ENCODE results near the gene TFR2. TPM values are rescaled to one million over a fixed set of nuclear protein-coding genes. Genes with fewer than 3 reads are reported as not detected.

TFR2 gene
- total and polyA plus RNA-seq, 9 of the 15 experiments (the other 6 are each of a cell fraction or from before 2014, with no cell fraction given) = 3.8 to 123 (median 51.1) TPM

DNA sequence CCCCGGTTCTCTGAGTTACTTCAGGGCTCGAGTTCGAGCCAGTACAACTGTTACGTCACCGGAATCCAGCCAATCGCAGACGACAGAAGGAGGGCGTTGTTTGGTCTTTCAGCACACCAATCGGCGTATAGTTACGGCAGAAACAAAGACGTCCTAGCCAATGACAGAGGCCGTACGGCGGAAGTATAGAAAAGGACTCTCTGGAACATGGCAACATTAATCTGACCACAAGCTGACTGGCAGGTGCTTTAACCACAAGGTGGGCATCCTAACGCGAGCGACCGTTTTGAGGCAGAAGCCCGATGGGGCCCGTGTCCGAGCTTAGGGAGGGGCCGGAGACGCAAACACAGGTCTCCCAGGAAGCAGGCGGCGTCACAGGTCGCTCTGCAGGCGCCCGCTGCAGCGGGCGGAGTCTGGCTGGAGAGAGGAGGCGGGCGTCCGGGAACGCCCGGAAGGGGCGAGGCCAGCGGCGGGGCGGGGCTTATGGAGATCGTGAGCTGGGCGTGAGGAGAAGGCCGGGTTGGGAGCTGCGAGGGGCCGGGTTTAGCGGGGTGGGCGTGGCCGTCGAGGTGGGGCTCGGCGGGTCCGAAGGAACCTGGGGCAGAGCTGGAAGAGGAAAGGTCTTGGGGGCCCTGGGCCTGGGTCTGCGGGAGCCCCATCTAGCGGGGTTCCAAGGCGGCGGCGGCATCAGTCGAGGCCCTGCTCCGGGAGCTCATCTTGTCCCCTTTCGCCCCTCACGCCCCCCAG is 29.2 kb downstream of the TFR2 start, which contains the start of gene MOSPD3 (continued):
- TF ChIP-seq, protein P1, sequence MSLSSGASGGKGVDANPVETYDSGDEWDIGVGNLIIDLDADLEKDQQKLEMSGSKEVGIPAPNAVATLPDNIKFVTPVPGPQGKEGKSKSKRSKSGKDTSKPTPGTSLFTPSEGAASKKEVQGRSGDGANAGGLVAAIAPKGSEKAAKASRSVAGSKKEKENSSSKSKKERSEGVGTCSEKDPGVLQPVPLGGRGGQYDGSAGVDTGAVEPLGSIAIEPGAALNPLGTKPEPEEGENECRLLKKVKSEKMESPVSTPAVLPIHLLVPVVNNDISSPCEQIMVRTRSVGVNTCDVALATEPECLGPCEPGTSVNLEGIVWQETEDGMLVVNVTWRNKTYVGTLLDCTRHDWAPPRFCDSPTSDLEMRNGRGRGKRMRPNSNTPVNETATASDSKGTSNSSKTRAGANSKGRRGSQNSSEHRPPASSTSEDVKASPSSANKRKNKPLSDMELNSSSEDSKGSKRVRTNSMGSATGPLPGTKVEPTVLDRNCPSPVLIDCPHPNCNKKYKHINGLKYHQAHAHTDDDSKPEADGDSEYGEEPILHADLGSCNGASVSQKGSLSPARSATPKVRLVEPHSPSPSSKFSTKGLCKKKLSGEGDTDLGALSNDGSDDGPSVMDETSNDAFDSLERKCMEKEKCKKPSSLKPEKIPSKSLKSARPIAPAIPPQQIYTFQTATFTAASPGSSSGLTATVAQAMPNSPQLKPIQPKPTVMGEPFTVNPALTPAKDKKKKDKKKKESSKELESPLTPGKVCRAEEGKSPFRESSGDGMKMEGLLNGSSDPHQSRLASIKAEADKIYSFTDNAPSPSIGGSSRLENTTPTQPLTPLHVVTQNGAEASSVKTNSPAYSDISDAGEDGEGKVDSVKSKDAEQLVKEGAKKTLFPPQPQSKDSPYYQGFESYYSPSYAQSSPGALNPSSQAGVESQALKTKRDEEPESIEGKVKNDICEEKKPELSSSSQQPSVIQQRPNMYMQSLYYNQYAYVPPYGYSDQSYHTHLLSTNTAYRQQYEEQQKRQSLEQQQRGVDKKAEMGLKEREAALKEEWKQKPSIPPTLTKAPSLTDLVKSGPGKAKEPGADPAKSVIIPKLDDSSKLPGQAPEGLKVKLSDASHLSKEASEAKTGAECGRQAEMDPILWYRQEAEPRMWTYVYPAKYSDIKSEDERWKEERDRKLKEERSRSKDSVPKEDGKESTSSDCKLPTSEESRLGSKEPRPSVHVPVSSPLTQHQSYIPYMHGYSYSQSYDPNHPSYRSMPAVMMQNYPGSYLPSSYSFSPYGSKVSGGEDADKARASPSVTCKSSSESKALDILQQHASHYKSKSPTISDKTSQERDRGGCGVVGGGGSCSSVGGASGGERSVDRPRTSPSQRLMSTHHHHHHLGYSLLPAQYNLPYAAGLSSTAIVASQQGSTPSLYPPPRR (CRISPR knock-in tag; IDR thresholded peaks at IDR 0.05; ENCODE audit: borderline replicate concordance) = peak; percentile 57; the same call in 1 of the 2 replicates
- TF ChIP-seq ZNF668 (CRISPR knock-in tag; IDR thresholded peaks at IDR 0.05) (no peak), BRCA1 (IDR thresholded peaks at IDR 0.05) (no peak), BRCA1 (CRISPR knock-in tag; IDR thresholded peaks at IDR 0.05) (no peak), ZNF133 (CRISPR knock-in tag; IDR thresholded peaks at IDR 0.05) (no peak), TCF3 (CRISPR knock-in tag; IDR thresholded peaks at IDR 0.05) (no peak), CBX1 (IDR thresholded peaks at IDR 0.05; ENCODE audit: low read depth) (no peak), ZBTB1 (CRISPR knock-in tag; IDR thresholded peaks at IDR 0.05; ENCODE audit: borderline replicate concordance, low read depth) (no peak), SRSF1 (IDR thresholded peaks at IDR 0.05; ENCODE audit: low read depth, low read length) (no peak), CBX2 (IDR thresholded peaks at IDR 0.05; ENCODE audit: insufficient read depth, low read length, poor library complexity, severe bottlenecking) (no peak), HSF4 (CRISPR knock-in tag; IDR thresholded peaks at IDR 0.05; ENCODE audit: borderline replicate concordance) (no peak), CCNT2 (IDR thresholded peaks at IDR 0.05; ENCODE audit: borderline replicate concordance, extremely low read depth, insufficient read length, low read depth, low read length) (peak; percentile 91), YY1 (IDR thresholded peaks at IDR 0.05; ENCODE audit: borderline replicate concordance in 1 of 3, control insufficient read depth in 1 of 3, extremely low read depth in 1 of 3, insufficient read depth in 3 of 3, insufficient read length in 1 of 3, insufficient replicate concordance in 2 of 3, low read depth in 1 of 3, low read length in 2 of 3) (peak in 2 of 3 experiments; percentile 45 to 55), TFAM (CRISPR knock-in tag; conservative IDR thresholded peaks at IDR 0.05) (no peak)
- TF ChIP-seq, protein P2, sequence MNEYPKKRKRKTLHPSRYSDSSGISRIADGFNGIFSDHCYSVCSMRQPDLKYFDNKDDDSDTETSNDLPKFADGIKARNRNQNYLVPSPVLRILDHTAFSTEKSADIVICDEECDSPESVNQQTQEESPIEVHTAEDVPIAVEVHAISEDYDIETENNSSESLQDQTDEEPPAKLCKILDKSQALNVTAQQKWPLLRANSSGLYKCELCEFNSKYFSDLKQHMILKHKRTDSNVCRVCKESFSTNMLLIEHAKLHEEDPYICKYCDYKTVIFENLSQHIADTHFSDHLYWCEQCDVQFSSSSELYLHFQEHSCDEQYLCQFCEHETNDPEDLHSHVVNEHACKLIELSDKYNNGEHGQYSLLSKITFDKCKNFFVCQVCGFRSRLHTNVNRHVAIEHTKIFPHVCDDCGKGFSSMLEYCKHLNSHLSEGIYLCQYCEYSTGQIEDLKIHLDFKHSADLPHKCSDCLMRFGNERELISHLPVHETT (CRISPR knock-in tag; conservative IDR thresholded peaks at IDR 0.05 in 1 of 2, IDR thresholded peaks at IDR 0.05 in 1 of 2) = 0 out of 4 replicates have a peak, but pooled peaks of 1 of the 2 experiments have one; percentile 2
- TF ChIP-seq, protein P3, sequence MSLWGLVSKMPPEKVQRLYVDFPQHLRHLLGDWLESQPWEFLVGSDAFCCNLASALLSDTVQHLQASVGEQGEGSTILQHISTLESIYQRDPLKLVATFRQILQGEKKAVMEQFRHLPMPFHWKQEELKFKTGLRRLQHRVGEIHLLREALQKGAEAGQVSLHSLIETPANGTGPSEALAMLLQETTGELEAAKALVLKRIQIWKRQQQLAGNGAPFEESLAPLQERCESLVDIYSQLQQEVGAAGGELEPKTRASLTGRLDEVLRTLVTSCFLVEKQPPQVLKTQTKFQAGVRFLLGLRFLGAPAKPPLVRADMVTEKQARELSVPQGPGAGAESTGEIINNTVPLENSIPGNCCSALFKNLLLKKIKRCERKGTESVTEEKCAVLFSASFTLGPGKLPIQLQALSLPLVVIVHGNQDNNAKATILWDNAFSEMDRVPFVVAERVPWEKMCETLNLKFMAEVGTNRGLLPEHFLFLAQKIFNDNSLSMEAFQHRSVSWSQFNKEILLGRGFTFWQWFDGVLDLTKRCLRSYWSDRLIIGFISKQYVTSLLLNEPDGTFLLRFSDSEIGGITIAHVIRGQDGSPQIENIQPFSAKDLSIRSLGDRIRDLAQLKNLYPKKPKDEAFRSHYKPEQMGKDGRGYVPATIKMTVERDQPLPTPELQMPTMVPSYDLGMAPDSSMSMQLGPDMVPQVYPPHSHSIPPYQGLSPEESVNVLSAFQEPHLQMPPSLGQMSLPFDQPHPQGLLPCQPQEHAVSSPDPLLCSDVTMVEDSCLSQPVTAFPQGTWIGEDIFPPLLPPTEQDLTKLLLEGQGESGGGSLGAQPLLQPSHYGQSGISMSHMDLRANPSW (CRISPR knock-in tag; IDR thresholded peaks at IDR 0.05) = peak; percentile 66; the same call in 1 of the 2 replicates

Data from K562 (cell line).